Subcutaneous abdominal adipose tissue (tissue), 5 donors: Measurements from ENCODE around the gene TBC1D2B.

Experiments used
- H3K27ac ChIP-seq: one replicate; pipeline ENCODE4 v1.7.0; 2013; ENCODE audit warnings: low read depth, mild to moderate bottlenecking, inconsistent platforms, low read length, moderate library complexity
- H3K27me3 ChIP-seq, 5 donors: one replicate each; pipeline ENCODE4 v1.7.0; 2013; ENCODE audit warnings: low read length in 5 of 5, inconsistent platforms in 1 of 5; ENCODE audit not compliant: control insufficient read depth in 5 of 5, insufficient read depth in 4 of 5
- H3K36me3 ChIP-seq, 5 donors: one replicate each; pipeline ENCODE4 v1.7.0; 2013; ENCODE audit warnings: low read length in 5 of 5; ENCODE audit not compliant: control insufficient read depth in 5 of 5, insufficient read depth in 5 of 5
- H3K4me1 ChIP-seq, 5 donors: one replicate each; pipeline ENCODE4 v1.7.0; 2013; ENCODE audit warnings: low read length in 5 of 5, mild to moderate bottlenecking in 3 of 5, moderate library complexity in 1 of 5; ENCODE audit not compliant: control insufficient read depth in 5 of 5, insufficient read depth in 5 of 5
- H3K4me3 ChIP-seq, 5 donors: one replicate each; pipeline ENCODE4 v1.7.0; 2013; ENCODE audit warnings: low read length in 5 of 5, low read depth in 1 of 5
- H3K9ac ChIP-seq, 5 donors: one replicate each; pipeline ENCODE4 v1.7.0; 2013; ENCODE audit warnings: low read length in 5 of 5, mild to moderate bottlenecking in 4 of 5, moderate library complexity in 3 of 5
- H3K9me3 ChIP-seq, 5 donors: one replicate each; pipeline ENCODE4 v1.7.0; 2013; ENCODE audit warnings: low read length in 5 of 5; ENCODE audit not compliant: control insufficient read depth in 5 of 5
- donor health status: healthy.
- donor health status: healthy.
- donor health status: healthy.
- donor health status: healthy.
- donor health status: healthy.

Gene TBC1D2B

DNA sequence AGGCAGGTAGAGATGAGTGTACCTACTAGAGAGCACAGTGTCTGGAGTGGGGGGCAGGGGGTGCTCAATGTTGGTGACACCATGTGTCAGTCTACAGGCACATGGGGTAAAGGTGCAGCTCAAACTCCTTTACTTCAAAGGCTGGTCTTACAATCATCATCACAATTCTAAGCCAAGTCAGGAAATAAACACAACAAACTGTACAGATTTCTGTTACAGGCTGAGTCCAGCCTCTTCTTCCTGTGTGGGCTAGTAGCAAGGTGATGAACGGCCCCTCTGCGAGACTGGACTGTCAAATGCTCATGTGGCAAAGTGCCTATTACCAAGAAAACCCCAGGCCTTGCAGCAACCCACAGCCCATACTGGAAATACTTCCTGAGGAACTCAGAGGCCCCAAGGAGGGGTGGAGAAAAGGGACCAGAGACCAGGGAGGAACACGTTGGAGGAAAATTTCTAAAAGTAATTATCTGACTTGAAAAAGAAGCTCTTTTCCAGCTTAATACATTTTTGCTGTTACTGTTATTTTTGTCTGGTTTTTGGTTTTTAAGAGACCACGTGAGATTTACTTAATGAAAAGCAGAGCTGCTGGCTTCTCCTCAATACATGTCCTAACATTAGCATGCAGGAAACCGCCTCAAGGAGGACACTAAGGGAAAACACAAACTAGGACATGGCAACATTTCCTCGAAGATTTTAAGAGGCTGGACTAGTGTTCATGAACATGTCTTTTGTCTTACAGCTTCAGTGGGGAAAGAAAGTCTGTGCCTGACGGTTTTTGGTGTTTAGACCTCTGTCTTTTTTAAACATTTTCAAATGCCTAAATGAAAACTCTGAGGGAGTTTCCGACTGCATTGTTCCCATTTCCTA is 29.5 kb downstream of the TBC1D2B start:
- Histone ChIP-seq H3K27me3 (no peaks in the 10 kb centered on the region), H3K27ac (peak overlapping the region; percentile 97), H3K9ac (peak overlapping the region in 3 of 5 donors; percentile 19 to 33 (median 26)), H3K4me3 (peak overlapping the region in 2 of 5 donors; percentile 9 to 24), H3K36me3 (peaks cover 3 to 32% (median 18%) of the 10 kb centered on the region in 5 donors), H3K4me1 (peaks cover 29 to 82% (median 77%) of the 10 kb centered on the region in 5 donors), H3K9me3 (no peaks in the 10 kb centered on the region)

DNA sequence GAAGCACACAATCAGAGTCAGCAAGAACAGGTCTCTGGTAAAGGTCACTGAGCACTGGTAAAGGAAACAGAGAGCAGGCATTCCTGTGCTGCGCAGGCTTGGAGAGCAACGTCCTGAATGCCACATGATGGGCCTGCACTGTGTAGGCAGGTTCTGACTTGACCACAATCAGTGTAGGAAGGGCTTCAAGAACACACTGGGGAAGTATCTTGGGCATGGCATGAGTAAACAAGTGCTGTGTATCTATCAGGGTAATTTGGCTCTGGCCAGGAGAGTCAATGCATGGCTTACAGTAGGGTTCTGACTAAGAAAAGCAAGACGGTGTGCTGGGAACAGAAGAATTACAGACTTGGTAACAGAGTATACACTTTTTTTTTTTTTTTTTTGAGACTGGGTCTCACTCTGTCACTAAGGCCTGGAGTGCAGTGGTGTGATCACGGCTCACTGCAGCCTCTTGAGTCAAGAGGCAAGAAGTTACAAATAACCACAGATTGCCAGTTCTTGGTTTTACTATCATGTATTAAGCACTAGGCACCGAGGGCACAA is 30.6 kb downstream of the TBC1D2B start:
- no peaks in the 10 kb centered on the region for H3K27me3 ChIP-seq
- no peak overlapping the region for H3K4me3 ChIP-seq
- H3K36me3 ChIP-seq: peaks cover 0 to 32% (median 29%) of the 10 kb centered on the region in 5 donors
- peak overlapping the region; percentile 97 for H3K27ac ChIP-seq
- no peaks in the 10 kb centered on the region for H3K9me3 ChIP-seq
- H3K4me1 ChIP-seq: peaks cover 20 to 71% (median 65%) of the 10 kb centered on the region in 5 donors
- H3K9ac ChIP-seq: no peak overlapping the region

DNA sequence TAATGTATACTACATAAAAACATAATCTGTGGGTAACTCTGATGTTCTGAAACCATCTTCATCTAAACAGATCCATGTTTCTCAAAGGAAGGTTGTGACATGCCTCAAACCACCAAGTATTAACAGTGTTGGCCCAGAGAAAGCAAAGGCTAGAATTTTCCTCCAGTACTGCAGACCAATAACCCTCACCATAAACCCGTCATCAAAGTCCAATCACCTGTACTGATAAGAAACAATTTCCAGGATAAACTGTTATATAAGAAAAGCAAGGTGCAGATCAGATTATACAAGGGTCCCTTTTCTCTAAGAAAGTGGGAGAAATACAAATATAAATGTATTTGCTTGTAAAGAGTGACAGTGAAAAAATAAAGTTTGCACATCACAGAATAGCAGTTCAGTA is 32.3 kb downstream of the TBC1D2B start:
- Histone ChIP-seq H3K27me3 (no peaks in the 10 kb centered on the region), H3K9ac (no peak overlapping the region), H3K4me1 (peaks cover 17 to 60% (median 55%) of the 10 kb centered on the region in 5 donors), H3K4me3 (no peak overlapping the region), H3K9me3 (no peaks in the 10 kb centered on the region), H3K27ac (no peak overlapping the region), H3K36me3 (peaks cover 0 to 39% (median 33%) of the 10 kb centered on the region in 5 donors)

DNA sequence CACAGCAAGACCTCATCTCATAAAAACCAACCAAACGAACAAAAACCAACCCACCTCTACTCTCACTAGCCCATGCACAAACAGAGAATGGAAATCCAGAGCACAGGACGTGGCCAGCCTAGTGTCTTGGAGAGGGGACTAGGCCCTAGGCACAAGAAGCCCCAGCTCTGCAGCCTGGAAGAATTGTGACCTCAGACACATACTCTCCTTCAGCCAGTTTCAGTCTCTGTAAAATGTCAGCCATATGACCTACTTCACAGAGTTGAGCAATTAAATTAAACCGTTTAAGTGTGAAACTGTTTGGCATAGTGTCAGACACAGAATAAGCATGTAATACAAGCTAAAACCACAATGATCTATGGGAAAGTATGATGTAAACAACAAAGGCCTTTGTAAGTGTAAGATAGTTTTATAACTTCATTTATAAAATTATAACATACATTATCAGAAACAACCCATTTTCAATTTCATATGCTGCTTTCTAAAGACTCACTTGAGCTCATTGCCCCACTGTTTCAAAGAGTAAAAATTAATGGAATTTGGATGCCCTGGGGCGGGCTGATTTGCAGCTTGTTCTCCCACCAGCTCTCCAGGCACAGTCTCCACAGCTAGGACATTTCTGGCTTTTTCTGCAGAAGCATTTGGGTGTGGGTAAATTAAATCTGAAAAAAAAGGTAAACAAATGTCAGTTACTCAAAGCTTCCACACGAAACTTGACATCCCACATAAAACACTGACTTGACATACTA is 32.9 kb downstream of the TBC1D2B start:
- H3K27me3 ChIP-seq: no peaks in the 10 kb centered on the region
- no peak overlapping the region for H3K9ac ChIP-seq
- H3K27ac ChIP-seq: peak overlapping the region; percentile 46
- H3K9me3 ChIP-seq: no peaks in the 10 kb centered on the region
- peaks cover 0 to 40% (median 28%) of the 10 kb centered on the region in 5 donors for H3K36me3 ChIP-seq
- no peak overlapping the region for H3K4me3 ChIP-seq
- H3K4me1 ChIP-seq: peaks cover 11 to 60% (median 53%) of the 10 kb centered on the region in 5 donors

DNA sequence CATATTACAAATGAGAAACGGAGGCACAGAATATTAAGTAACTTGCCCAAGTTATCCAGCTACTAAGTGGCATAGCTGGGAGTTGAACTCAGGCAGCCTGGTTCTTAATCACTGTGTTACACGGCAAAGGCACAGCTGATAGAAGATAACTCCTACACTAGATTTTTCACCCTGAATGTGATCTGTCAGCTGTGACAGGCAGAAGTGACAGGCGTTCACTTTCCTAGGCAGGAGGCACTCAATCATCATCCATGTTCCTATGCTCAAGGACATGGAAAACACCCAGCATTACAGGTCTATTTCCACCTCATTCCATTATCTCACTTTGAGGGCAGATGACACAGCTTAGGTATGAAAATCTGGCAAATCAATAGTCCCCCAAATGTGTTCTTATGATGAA is 35.6 kb downstream of the TBC1D2B start:
- Histone ChIP-seq H3K9me3 (no peaks in the 10 kb centered on the region), H3K27me3 (no peaks in the 10 kb centered on the region), H3K27ac (peak overlapping the region; percentile 58), H3K4me3 (no peak overlapping the region), H3K4me1 (peaks cover 4 to 59% (median 45%) of the 10 kb centered on the region in 5 donors), H3K36me3 (peaks cover 0 to 51% (median 40%) of the 10 kb centered on the region in 5 donors), H3K9ac (no peak overlapping the region)

DNA sequence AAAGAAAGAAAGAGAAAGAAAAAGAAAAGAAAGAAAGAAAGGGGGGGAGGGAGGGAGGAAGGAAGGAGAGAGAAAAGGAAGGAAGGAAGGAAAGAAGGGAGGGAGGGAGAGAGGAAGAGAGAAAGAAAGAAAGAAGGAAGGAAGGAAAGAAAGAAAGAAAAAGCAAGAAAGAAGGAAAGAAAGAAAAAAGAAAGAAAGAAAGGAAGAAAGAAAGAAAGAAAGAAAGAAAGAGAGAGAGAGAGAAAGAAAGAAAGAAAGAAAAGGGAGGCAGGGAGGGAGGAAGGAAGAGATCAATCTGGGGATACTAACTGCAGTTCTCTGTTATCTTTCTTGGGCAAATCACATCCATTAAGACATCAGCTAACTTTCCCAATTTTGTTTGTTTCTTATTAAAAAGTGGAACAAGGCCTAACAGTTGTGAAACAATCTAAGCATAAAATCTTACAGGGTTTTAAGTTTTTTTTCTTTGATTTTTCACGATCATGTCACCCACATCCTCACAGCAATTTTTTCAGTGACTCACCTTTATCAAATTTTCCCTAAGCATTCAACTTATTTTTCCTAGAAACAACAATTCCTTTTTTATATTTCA is 36.8 kb downstream of the TBC1D2B start:
- H3K4me1 ChIP-seq: peaks cover 6 to 57% (median 44%) of the 10 kb centered on the region in 5 donors
- H3K27ac ChIP-seq: peak overlapping the region; percentile 58
- no peaks in the 10 kb centered on the region for H3K9me3 ChIP-seq
- H3K27me3 ChIP-seq: no peaks in the 10 kb centered on the region
- H3K36me3 ChIP-seq: peaks cover 4 to 53% (median 39%) of the 10 kb centered on the region in 5 donors
- H3K4me3 ChIP-seq: no peak overlapping the region
- peak overlapping the region in 1 of 5 donors; percentile 74 for H3K9ac ChIP-seq

DNA sequence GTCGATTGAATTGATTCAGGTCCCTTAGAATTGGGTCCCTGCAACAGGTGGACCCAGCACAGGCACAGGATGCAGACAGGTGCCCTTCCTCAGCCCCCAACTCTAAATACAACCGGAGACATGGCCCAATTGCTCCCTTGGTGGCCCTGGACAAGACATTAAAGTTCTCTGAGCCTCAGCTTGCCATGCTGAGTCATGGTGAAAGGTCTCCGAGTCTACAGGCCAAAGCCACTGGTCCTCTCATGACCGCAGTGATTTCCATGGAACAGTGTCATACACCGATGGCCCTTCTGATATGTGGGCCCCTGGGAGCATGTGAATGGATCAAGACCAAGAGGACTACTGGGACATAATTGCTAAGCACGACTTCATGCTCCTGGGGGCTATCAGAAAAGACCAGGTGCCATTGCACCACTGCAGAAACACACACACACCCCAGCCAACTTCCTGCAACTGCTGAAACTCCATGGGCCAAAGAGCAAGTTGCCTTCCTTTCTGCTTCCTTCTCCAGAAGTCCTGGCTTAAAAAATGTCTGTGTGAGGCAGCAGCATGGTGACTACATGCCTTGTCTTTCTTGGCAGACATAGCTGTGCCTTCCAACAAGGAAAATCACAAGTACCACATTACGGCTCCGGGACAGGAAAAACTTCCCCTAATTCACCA is 38.8 kb downstream of the TBC1D2B start:
- no peaks in the 10 kb centered on the region for H3K9me3 ChIP-seq
- peak overlapping the region; percentile 58 for H3K27ac ChIP-seq
- H3K36me3 ChIP-seq: peaks cover 5 to 50% (median 31%) of the 10 kb centered on the region in 5 donors
- no peak overlapping the region for H3K9ac ChIP-seq
- H3K4me1 ChIP-seq: peaks cover 13 to 66% (median 50%) of the 10 kb centered on the region in 5 donors
- no peak overlapping the region for H3K4me3 ChIP-seq
- H3K27me3 ChIP-seq: no peaks in the 10 kb centered on the region

DNA sequence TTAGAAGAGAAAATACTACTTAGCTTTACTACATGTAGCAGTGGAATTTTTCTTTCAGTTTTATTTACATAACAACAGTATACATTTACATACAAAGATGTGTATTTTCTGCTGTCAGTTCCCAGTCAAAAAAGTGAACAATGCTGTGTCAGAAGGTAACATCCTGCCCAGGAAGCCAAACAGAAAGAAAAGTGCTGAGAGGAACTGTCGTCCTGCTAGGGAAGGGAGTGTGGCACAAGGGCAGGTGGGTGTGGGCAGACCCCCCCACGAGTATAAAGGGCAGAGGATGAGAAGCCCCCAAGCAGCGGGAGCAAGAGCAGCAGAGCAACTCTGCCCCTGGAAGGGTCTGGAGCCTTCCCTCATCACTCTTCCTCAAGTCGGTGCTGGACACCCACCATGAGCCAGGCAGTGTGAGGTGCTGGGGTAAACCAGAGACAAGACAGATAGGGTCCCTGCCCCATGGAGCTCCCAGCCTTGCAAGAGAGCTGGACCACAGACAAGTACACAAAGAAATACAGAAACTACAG is 39.7 kb downstream of the TBC1D2B start:
- Histone ChIP-seq H3K4me1 (peaks cover 13 to 67% (median 50%) of the 10 kb centered on the region in 5 donors), H3K4me3 (no peak overlapping the region), H3K9ac (no peak overlapping the region), H3K9me3 (no peaks in the 10 kb centered on the region), H3K27me3 (no peaks in the 10 kb centered on the region), H3K36me3 (peaks cover 12 to 41% (median 23%) of the 10 kb centered on the region in 5 donors), H3K27ac (peak overlapping the region; percentile 58)

DNA sequence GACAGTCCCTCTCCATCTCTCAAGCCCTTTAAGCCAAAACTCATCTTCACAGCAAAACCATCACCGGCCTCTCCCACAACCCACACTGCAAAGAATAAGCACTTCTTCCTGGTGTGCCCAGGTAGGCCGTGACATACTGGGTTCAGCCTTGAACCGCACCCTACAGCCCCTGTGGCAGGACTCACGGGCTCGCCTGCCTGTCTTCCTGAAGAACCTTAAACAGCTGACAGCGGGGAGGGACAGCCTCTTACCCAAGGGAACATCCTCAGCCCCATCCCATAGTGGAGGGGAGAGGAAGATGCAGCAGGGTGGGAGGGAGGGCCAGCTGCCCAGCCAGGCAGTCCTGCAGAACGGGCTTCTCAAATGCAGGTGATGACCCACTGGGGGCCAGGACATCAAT is 40.2 kb downstream of the TBC1D2B start:
- peaks cover 13 to 67% (median 50%) of the 10 kb centered on the region in 5 donors for H3K4me1 ChIP-seq
- H3K27me3 ChIP-seq: no peaks in the 10 kb centered on the region

More for the DNA sequence above, 40.2 kb downstream of the TBC1D2B start:
- H3K36me3 ChIP-seq: peaks cover 12 to 36% (median 19%) of the 10 kb centered on the region in 5 donors
- H3K9ac ChIP-seq: no peak overlapping the region
- no peaks in the 10 kb centered on the region for H3K9me3 ChIP-seq
- no peak overlapping the region for H3K4me3 ChIP-seq
- no peak overlapping the region for H3K27ac ChIP-seq
